A549 (cell line): ENCODE data around the gene DOCK1.

Experiments
- BHLHE40 ChIP-seq: IDR thresholded peaks from 2 replicates; pipeline ENCODE4 v1.6.1; 2012; ENCODE audit warnings: low read depth, low read length, inconsistent platforms
- CEBPB ChIP-seq, 2 experiments: fragments of >200 bp in 1 of 2; sonication (Bioruptor Twin) in 1 of 2; formaldehyde crosslinking in 1 of 2; IDR thresholded peaks; 2 replicates each; pipeline ENCODE4 v1.6.1; 2012 to 2016
- HDAC2 ChIP-seq: fragments of 200-600 bp; sonication (generic); IDR thresholded peaks from 2 replicates; pipeline ENCODE4 v1.6.1; 2016
- KDM1A ChIP-seq: fragments of 200-600 bp; sonication (generic); IDR thresholded peaks from 2 replicates; pipeline ENCODE4 v1.6.1; 2016; ENCODE audit warnings: low read depth, mild to moderate bottlenecking
- RAD21 ChIP-seq, 2 experiments: fragments of >200 bp in 1 of 2; sonication (Bioruptor Twin) in 1 of 2; formaldehyde crosslinking in 1 of 2; IDR thresholded peaks in 1 of 2; conservative IDR thresholded peaks in 1 of 2; 2 replicates in 1 of 2; 3 replicates in 1 of 2; pipeline ENCODE4 v1.6.1; 2012 to 2018; ENCODE audit warnings: inconsistent platforms in 1 of 2
- RARB ChIP-seq: fragments of 250-450 bp; sonication (Bioruptor Pico); IDR thresholded peaks from 2 replicates; pipeline ENCODE4 v1.8.0; 2021; ENCODE audit warnings: mild to moderate bottlenecking, moderate library complexity
- RFX5 ChIP-seq: fragments of 450-650 bp; IDR thresholded peaks from 2 replicates; pipeline ENCODE4 v1.7.1; 2014; ENCODE audit warnings: antibody characterized with exemption, mild to moderate bottlenecking, moderate library complexity
- TFCP2L1 ChIP-seq: fragments of 250-450 bp; sonication (Bioruptor Pico); IDR thresholded peaks from 2 replicates; pipeline ENCODE4 v1.5.0; 2021; ENCODE audit warnings: mild to moderate bottlenecking
- TF ChIP-seq, protein P1 (sequence below): fragments of >200 bp; sonication (Bioruptor Twin); formaldehyde crosslinking; IDR thresholded peaks from 3 replicates; pipeline ENCODE4 v1.5.1; 2016
- TF ChIP-seq, protein P2 (sequence below): fragments of >200 bp; sonication (Bioruptor Twin); formaldehyde crosslinking; IDR thresholded peaks from 3 replicates; pipeline ENCODE4 v1.6.1; 2016
- TF ChIP-seq, protein P3 (sequence below): fragments of 200-600 bp; sonication (generic); IDR thresholded peaks from 2 replicates; pipeline ENCODE4 v1.6.1; 2016; ENCODE audit warnings: antibody characterized with exemption, mild to moderate bottlenecking, moderate library complexity
- TF ChIP-seq, protein P4 (sequence below): IDR thresholded peaks from 2 replicates; pipeline ENCODE4 v1.6.1; 2012

DNA sequence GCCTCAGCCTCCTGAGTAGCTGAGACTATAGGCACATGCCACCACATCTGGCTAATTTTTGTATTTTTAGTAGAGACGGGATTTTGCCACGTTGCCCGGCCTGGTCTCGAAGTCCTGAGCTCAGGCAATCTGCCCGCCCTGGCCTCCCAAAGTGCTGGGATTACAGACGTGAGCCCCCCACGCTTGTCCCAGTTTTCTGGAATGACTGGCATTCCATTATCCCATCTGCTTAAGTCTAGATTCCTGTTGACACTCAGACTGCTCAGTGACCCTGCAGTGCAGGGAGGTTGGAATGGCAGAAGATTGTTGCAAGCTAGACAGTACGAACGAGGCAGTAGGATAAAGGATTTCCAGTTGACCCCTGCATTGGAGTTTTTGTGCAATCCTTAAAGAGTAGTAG lies 508.8 kb downstream of the DOCK1 start:
- TF ChIP-seq, protein P1, sequence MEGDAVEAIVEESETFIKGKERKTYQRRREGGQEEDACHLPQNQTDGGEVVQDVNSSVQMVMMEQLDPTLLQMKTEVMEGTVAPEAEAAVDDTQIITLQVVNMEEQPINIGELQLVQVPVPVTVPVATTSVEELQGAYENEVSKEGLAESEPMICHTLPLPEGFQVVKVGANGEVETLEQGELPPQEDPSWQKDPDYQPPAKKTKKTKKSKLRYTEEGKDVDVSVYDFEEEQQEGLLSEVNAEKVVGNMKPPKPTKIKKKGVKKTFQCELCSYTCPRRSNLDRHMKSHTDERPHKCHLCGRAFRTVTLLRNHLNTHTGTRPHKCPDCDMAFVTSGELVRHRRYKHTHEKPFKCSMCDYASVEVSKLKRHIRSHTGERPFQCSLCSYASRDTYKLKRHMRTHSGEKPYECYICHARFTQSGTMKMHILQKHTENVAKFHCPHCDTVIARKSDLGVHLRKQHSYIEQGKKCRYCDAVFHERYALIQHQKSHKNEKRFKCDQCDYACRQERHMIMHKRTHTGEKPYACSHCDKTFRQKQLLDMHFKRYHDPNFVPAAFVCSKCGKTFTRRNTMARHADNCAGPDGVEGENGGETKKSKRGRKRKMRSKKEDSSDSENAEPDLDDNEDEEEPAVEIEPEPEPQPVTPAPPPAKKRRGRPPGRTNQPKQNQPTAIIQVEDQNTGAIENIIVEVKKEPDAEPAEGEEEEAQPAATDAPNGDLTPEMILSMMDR = no peak
- TF ChIP-seq TFCP2L1 (no peak), CEBPB (IDR thresholded peaks at IDR 0.05) (no peak), BHLHE40 (no peak), KDM1A (no peak), HDAC2 (no peak), RFX5 (no peak), RAD21 (conservative IDR thresholded peaks at IDR 0.05 in 1 of 2, IDR thresholded peaks at IDR 0.05 in 1 of 2) (no peak), RARB (CRISPR knock-in tag) (no peak)
- TF ChIP-seq, protein P2, sequence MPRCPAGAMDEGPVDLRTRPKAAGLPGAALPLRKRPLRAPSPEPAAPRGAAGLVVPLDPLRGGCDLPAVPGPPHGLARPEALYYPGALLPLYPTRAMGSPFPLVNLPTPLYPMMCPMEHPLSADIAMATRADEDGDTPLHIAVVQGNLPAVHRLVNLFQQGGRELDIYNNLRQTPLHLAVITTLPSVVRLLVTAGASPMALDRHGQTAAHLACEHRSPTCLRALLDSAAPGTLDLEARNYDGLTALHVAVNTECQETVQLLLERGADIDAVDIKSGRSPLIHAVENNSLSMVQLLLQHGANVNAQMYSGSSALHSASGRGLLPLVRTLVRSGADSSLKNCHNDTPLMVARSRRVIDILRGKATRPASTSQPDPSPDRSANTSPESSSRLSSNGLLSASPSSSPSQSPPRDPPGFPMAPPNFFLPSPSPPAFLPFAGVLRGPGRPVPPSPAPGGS = no peak
- TF ChIP-seq, protein P3, sequence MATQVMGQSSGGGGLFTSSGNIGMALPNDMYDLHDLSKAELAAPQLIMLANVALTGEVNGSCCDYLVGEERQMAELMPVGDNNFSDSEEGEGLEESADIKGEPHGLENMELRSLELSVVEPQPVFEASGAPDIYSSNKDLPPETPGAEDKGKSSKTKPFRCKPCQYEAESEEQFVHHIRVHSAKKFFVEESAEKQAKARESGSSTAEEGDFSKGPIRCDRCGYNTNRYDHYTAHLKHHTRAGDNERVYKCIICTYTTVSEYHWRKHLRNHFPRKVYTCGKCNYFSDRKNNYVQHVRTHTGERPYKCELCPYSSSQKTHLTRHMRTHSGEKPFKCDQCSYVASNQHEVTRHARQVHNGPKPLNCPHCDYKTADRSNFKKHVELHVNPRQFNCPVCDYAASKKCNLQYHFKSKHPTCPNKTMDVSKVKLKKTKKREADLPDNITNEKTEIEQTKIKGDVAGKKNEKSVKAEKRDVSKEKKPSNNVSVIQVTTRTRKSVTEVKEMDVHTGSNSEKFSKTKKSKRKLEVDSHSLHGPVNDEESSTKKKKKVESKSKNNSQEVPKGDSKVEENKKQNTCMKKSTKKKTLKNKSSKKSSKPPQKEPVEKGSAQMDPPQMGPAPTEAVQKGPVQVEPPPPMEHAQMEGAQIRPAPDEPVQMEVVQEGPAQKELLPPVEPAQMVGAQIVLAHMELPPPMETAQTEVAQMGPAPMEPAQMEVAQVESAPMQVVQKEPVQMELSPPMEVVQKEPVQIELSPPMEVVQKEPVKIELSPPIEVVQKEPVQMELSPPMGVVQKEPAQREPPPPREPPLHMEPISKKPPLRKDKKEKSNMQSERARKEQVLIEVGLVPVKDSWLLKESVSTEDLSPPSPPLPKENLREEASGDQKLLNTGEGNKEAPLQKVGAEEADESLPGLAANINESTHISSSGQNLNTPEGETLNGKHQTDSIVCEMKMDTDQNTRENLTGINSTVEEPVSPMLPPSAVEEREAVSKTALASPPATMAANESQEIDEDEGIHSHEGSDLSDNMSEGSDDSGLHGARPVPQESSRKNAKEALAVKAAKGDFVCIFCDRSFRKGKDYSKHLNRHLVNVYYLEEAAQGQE = no peak
- TF ChIP-seq, protein P4, sequence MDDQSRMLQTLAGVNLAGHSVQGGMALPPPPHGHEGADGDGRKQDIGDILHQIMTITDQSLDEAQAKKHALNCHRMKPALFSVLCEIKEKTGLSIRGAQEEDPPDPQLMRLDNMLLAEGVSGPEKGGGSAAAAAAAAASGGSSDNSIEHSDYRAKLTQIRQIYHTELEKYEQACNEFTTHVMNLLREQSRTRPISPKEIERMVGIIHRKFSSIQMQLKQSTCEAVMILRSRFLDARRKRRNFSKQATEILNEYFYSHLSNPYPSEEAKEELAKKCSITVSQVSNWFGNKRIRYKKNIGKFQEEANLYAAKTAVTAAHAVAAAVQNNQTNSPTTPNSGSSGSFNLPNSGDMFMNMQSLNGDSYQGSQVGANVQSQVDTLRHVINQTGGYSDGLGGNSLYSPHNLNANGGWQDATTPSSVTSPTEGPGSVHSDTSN = no peak
